HG03095 (cell line): ENCODE data around the gene PUM2.
A peak's percentile ranks its signal among the peaks of the same experiment; 100 is the strongest.
"Not testable (repeated sequence)": the region's sequence is repeated elsewhere in the genome, so short reads cannot be mapped to it uniquely, and the experiment has no call there.

Experiments used
- ATAC-seq: cut with Tn5 transposase; IDR thresholded peaks from one replicate; pipeline ENCODE4 v1.9.1; 2021; ENCODE audit warnings: moderate library complexity; ENCODE audit not compliant: unreplicated experiment

The PUM2 gene

GRCh38 chr2:20371323-20372025 is 20.8 kb upstream of the PUM2 start:
- ATAC-seq = no peak

- ATAC-seq = no peak
Measured at GRCh38 chr2:20370191-20370590, 19.5 kb upstream of the PUM2 start.

- no peak for ATAC-seq
Measured at GRCh38 chr2:20369366-20369765, 18.7 kb upstream of the PUM2 start.

GRCh38 chr2:20368706-20369105 is 18.1 kb upstream of the PUM2 start:
- ATAC-seq = no peak

GRCh38 chr2:20367929-20368328 is 17.3 kb upstream of the PUM2 start:
- ATAC-seq = not testable (repeated sequence)

- ATAC-seq = no peak
Measured at GRCh38 chr2:20366672-20367116, 16.1 kb upstream of the PUM2 start.

- peak; percentile 92 for ATAC-seq
Measured at GRCh38 chr2:20365249-20365817, 14.7 kb upstream of the PUM2 start.

GRCh38 chr2:20363578-20363977 is 12.9 kb upstream of the PUM2 start:
- ATAC-seq = no peak

- no peak for ATAC-seq
Measured at GRCh38 chr2:20362701-20363435, 12.2 kb upstream of the PUM2 start.

- no peak for ATAC-seq
Measured at GRCh38 chr2:20361893-20362292, 11.2 kb upstream of the PUM2 start.

- ATAC-seq = no peak
Measured at GRCh38 chr2:20359096-20359495, 8.5 kb upstream of the PUM2 start.

GRCh38 chr2:20357638-20358389 is 7.2 kb upstream of the PUM2 start:
- ATAC-seq = no peak

- no peak for ATAC-seq
Measured at GRCh38 chr2:20356042-20356441, 5.4 kb upstream of the PUM2 start.

- ATAC-seq = no peak
Measured at GRCh38 chr2:20355131-20355530, 4.5 kb upstream of the PUM2 start.

- ATAC-seq = no peak
Measured at GRCh38 chr2:20353241-20353992, 2.8 kb upstream of the PUM2 start.

GRCh38 chr2:20352581-20353216 is 2.1 kb upstream of the PUM2 start:
- no peak for ATAC-seq

GRCh38 chr2:20352230-20352578 is 1.6 kb upstream of the PUM2 start:
- no peak for ATAC-seq

- no peak for ATAC-seq
Measured at GRCh38 chr2:20351555-20352229, 1.0 kb upstream of the PUM2 start.

GRCh38 chr2:20350041-20350712 is 467 bp downstream of the PUM2 start:
- ATAC-seq = peak; percentile 23
